Stimulated activated CD8-positive, alpha-beta memory T cell treated with anti-CD3 and anti-CD28 coated beads, Interleukin-7, amount 100 ng/mL, for 48 hours (primary cell): Measurements from ENCODE around the gene CNIH3.

Experiments
- DNase-seq, 2 donors: peaks; one replicate each; pipeline ENCODE4 v3.0.0-alpha.2; 2020; ENCODE audit warnings: low read depth in 1 of 2; ENCODE audit errors: extremely low read depth in 1 of 2

Gene CNIH3

GRCh38 chr1:224739997-224740684 lies 124.0 kb downstream of the CNIH3 start:
- DNase-seq: no peak

DNA sequence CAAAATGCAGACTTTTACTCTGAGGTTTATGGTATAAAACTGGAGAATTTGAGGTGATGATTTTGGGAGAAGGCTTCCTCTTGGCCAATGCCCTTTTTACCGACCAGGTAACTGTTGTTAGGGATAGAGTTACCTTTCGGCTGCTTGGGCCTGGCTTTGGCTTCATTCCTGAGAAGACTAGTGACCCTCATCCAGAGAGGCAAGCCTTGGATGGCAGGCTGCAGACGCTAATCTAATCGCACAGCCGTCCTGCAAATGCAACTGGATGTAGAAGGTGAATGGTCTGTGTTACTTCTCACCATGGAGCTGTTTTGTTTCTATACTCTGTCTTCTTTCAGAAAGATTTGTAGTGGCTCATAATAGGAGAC lies 124.6 kb downstream of the CNIH3 start:
- DNase-seq: no peak

- DNase-seq: no peak
Observed at GRCh38 chr1:224742349-224742748, 126.2 kb downstream of the CNIH3 start.

- no peak for DNase-seq
Observed at GRCh38 chr1:224743608-224744164, 127.6 kb downstream of the CNIH3 start.

GRCh38 chr1:224744521-224744920 lies 128.4 kb downstream of the CNIH3 start:
- no peak for DNase-seq

DNA sequence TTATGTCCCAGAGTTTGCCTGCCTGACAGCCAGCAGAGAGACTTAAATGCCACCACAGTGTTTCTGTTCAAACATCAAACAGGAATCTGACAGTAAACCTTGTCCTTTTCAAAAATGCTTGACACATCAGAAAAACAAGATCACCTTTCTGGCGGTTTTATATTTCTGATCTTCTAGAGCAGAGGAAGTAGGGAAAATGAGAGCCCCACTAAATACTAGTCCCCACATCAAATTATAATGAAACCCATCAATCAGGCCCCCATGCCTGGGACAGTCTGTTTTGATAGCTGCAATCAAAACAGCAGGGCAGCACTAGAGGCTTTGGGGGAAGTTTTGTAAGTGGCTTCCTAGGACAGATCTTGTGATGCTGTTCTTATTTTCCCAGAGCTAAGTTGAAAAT lies 129.3 kb downstream of the CNIH3 start:
- DNase-seq: no peak

DNA sequence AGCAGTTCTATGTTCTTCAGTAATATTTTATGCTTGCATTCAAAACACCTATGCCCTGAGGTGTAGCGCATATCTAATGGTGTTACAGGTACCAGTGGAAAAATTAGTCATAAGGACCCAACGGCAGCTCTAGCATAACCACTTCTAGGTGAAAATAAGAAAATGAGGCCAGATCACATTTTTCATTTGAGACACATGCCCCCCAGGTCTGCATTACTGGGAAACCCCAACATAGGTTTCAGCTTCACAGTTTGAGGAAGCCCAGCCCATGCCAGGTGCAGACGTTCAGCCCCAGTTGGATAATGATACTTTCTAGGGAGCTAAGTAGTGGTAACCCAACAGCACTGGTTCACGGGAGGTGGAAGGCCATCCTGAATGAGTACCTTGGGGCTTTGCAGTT lies 129.8 kb downstream of the CNIH3 start:
- no peak for DNase-seq

DNA sequence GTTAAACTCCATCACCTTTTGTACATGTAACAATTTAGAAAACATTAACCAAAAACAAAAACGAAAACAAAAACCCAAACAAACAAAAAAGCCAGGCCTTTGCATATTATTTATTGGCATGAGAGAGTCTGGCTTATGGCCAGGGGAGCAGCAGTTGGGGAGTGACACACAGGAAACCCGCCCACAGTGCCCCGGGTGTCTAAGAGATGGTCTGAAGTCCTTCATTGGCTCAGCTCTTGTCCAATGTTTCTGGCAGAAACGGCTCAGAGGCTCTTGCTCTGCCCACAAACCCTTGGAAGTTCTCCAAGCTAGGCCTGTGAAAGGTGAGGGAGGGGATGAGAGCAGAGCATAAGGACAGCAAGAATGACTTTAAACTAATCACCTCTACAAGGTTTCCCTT lies 131.5 kb downstream of the CNIH3 start:
- DNase-seq: peak in 1 of 2 donors; percentile 39

DNA sequence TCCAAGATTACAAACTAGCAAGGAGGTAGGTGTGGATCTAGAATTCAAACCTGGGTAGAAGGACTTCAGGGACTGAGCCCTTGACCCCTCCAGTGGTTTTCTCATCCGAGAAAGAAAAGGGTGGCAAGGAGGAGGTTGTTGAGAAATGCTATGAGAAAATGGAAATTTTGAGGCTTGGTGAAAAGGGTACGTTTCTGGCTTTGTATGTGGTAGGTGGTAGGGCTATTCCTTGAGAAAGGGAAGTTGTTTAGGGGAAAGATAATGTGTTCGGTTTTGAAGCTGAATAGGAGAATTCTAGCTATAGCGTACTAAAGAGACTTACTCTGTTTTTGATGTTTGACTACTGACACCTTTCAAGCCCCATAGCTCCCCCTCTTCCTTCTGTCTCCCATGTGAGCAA lies 133.8 kb downstream of the CNIH3 start:
- DNase-seq: no peak

DNA sequence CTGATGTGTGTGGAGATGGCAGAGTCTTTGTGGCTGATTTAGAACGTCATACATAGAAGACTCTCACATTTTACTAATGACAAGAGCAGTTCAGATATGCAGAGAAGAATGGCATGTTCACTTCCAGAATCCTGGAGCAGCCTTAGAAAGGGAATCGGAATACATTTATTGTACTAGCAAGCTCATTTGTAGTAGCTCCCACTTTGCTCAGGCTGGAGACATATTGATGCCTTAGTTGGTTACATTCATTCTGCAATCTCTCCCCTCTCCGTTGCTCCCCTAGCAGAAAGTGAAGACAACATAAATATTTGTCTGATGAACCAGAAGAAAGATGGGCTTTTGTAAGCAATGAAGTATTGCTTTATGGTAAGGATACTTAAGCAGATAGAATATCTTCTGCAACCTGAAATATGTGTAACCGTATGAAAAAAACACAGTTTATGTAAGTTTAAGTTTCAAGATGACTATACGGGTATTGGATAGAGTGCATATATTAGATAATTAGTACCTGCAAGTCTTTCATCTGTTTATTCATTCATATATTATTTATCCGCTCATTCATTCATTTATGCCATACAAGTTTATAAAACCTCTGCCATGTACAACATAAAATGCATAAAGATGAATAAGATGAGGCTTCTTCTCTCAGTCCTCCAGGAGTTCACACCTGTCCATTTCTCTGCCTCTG lies 135.7 kb downstream of the CNIH3 start:
- DNase-seq: no peak

- no peak for DNase-seq
Observed at GRCh38 chr1:224753491-224753890, 137.4 kb downstream of the CNIH3 start.

- no peak for DNase-seq
Observed at GRCh38 chr1:224755586-224755985, 139.5 kb downstream of the CNIH3 start.

- no peak for DNase-seq
Observed at GRCh38 chr1:224757508-224757907, 141.4 kb downstream of the CNIH3 start.

GRCh38 chr1:224759135-224759534 lies 143.0 kb downstream of the CNIH3 start:
- DNase-seq: no peak

DNA sequence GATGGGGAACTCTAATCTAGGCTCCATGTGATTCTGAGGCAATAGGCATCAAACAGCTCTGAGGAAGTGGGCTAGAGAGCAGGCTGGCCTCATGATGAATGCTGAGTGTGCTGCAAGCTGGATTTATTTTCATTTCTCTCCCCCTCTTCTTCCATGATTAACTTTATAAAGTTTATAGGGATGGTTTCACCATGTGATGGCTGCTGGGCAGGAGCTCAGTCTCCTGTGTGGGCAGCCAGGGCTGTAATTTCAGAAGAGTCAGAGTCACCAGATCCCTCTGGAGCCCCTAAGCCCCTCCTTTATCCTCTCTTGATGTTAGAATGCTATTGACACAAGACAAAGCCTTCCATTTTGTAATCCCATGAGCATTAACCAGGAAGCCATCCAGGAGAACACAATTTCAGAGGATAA lies 143.6 kb downstream of the CNIH3 start:
- DNase-seq: no peak

DNA sequence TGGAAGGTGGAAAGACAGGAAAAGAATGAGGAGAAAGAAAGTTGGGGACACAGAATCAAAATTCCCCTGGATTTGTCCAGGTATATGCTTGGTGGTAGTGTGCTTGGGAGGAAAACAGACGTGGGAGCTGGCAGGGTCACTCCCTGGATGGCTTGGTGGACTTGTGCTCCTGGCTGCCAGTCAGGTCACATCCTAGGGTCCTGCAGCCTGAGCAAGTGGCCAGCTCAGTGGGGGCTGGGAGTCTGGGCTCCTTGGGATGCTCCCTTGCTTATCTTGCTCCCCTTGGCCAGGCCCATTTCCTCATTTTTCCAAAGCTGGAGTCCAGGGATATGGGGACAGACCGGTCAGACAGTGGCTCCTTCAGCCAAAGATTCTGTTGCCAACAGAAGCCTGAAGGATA lies 144.0 kb downstream of the CNIH3 start:
- DNase-seq: no peak

DNA sequence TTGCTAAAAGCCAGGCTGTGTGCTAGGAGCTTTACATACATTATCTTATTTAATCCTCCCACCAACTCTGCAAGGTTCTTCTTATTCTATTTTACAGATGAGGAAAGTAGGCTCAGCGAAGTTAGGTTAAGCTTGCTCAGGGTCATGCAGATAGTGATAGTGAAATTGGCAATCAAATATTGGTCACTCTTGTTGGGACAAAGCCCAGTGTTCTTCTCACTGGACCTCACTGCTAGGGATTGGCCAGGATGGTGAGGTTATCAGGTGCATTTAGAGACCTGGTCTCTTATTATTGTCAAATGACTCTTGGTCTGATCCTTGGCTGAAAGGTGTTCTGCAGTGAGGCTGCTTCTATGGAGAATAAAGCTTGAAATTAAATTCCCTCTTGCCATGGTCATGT lies 145.1 kb downstream of the CNIH3 start:
- no peak for DNase-seq

GRCh38 chr1:224762046-224762445 lies 145.9 kb downstream of the CNIH3 start:
- no peak for DNase-seq

- no peak for DNase-seq
Observed at GRCh38 chr1:224762701-224763100, 146.6 kb downstream of the CNIH3 start.

GRCh38 chr1:224763126-224763775 lies 147.1 kb downstream of the CNIH3 start:
- no peak for DNase-seq

DNA sequence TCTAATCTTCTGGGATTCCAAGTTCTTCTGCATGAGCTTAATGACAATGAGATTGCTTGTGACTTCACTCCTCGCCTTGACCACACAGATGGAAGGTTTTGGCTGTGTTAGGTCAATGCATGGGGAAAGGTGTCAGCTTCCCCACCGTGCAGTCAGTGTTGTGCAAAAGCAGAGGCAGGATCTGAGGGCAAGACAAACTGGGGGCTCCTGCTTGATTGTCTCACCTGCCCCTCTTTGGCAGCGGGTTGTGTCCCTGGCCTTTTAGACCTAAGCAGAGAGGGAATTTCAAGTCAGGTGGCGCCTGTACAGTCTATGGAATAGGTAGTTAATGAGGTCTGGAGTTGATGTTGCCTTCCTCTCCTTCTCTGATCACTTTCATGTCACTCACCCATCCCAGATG lies 150.1 kb downstream of the CNIH3 start:
- DNase-seq: no peak

GRCh38 chr1:224767031-224767430 lies 150.9 kb downstream of the CNIH3 start:
- no peak for DNase-seq
